ENCODE data around the gene SAMD9L. TPM values are rescaled to one million over a fixed set of nuclear protein-coding genes. Genes with fewer than 3 reads are reported as not detected.
A peak's percentile ranks its signal among the peaks of the same experiment; 100 is the strongest.

Gene SAMD9L
- total RNA-seq, 1 donor from 2014 or later: 3.7 TPM

DNA sequence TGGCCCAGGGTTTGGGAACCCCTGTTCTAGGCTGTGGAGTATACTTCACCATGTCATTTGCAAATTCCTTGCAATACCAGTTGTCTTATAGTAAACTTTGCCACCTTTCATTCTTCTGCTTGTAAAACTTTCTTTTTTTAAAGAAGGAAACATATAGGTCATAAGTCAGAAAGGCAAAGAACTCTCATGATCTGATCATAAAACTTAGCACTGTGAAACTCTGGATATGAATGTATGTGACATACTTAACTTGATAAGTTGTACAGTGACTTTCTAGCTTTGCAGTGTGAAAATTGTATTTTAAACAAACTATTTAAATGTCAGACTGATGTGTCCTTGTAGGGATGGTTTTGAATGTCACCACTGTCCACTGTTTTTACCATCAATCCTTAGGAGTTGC is 31.0 kb upstream of the SAMD9L start:
- H3K36me3 ChIP-seq: no peaks in the 10 kb centered on the region
- intact Hi-C loops (cut with micrococcal nuclease): no loop called here
- TF ChIP-seq, protein P1, sequence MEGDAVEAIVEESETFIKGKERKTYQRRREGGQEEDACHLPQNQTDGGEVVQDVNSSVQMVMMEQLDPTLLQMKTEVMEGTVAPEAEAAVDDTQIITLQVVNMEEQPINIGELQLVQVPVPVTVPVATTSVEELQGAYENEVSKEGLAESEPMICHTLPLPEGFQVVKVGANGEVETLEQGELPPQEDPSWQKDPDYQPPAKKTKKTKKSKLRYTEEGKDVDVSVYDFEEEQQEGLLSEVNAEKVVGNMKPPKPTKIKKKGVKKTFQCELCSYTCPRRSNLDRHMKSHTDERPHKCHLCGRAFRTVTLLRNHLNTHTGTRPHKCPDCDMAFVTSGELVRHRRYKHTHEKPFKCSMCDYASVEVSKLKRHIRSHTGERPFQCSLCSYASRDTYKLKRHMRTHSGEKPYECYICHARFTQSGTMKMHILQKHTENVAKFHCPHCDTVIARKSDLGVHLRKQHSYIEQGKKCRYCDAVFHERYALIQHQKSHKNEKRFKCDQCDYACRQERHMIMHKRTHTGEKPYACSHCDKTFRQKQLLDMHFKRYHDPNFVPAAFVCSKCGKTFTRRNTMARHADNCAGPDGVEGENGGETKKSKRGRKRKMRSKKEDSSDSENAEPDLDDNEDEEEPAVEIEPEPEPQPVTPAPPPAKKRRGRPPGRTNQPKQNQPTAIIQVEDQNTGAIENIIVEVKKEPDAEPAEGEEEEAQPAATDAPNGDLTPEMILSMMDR (IDR thresholded peaks at IDR 0.05; ENCODE audit: borderline replicate concordance): no peak

DNA sequence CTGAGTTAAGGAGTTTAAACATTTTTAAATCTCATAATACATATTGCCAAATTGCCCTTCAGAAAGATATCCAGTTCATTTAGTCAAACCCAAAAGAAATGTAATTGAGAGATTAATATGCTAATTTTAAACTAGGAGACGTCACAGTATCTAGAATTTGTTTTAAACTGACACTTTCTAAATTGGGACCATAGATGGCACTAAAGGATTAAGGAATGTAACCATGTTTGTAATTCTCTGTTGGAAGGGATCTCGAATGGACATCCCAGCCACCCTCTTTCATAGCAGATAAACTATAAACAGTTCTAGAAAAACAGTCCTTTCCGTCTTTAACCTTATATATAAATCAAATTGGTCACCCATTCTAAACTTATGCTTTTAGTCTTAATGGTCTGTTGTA is 30.0 kb upstream of the SAMD9L start:
- DNase-seq: no peak
- Histone ChIP-seq H3K27me3 (ENCODE audit: low read depth) (peaks cover 26% of the 10 kb centered on the region), H3K9me3 (replicated peaks) (no peaks in the 10 kb centered on the region), H3K36me3 (no peaks in the 10 kb centered on the region), H3K4me1 (no peaks in the 10 kb centered on the region), H3K27ac (replicated peaks) (no peak overlapping the region), H3K4me3 (no peak overlapping the region)
- intact Hi-C loops (cut with micrococcal nuclease): no loop called here
- TF ChIP-seq, protein P1 (IDR thresholded peaks at IDR 0.05; ENCODE audit: borderline replicate concordance): peak; percentile 14

More for the DNA sequence above, 31.0 kb upstream of the SAMD9L start:
- Histone ChIP-seq H3K27ac (replicated peaks) (no peak overlapping the region), H3K4me3 (no peak overlapping the region), H3K9me3 (replicated peaks) (no peaks in the 10 kb centered on the region), H3K4me1 (no peaks in the 10 kb centered on the region), H3K27me3 (ENCODE audit: low read depth) (peaks cover 16% of the 10 kb centered on the region)
- no peak for DNase-seq

DNA sequence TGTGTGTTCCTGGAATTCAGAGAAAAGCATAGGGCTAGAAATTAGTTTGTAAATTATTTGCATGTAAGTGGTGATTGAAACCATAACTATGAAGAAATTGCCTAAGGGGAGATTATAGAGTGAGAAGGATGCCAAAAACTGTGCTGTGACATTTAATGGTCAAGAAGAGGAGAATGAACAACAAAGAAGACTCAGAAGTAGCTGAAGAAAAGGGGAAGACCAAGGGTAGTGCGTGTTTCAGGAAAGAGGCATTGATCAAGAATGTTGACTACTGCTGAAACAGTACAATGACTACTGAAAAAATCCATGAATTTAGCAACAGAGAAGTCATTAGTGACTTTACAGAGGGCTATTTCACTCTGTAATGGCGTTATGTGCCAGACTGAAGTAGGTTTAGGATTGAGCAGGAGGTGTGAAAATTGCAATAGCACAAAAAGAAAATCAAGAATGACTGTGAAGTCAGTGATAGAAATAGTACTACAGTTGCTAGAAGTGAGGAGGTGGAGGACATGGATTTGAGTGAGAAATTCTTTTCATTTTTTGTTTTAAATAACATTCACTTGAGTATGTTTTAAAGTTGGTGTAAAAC is 28.9 kb upstream of the SAMD9L start:
- intact Hi-C loops (cut with micrococcal nuclease): no loop called here
- no peaks in the 10 kb centered on the region for H3K36me3 ChIP-seq
- no peak overlapping the region for H3K4me3 ChIP-seq
- peaks cover 5% of the 10 kb centered on the region for H3K9me3 ChIP-seq (replicated peaks)
- no peaks in the 10 kb centered on the region for H3K4me1 ChIP-seq
- TF ChIP-seq, protein P1 (IDR thresholded peaks at IDR 0.05; ENCODE audit: borderline replicate concordance): no peak
- H3K27ac ChIP-seq (replicated peaks): no peak overlapping the region
- DNase-seq: no peak
- peaks cover 26% of the 10 kb centered on the region for H3K27me3 ChIP-seq (ENCODE audit: low read depth)

DNA sequence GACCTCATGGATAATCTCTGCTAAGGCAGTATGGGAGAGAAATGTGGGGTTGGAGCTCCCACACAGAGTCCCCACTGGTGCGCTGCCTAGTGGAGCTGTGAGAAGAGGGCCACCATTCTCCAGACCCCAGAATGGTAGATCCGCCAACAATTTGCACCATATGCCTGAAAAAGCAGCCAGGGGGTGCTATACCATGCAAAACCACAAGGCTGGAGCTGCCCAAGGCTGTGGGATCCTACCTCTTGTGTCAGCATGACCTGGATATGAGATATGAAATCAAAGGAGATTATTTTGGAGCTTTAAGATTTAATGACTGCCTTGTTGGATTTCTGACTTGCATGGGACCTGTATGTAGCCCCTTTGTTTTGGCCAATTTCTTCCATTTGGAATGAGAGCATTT is 27.0 kb upstream of the SAMD9L start:
- H3K4me3 ChIP-seq: no peak overlapping the region
- peaks cover 24% of the 10 kb centered on the region for H3K9me3 ChIP-seq (replicated peaks)
- TF ChIP-seq, protein P1 (IDR thresholded peaks at IDR 0.05; ENCODE audit: borderline replicate concordance): no peak
- H3K27me3 ChIP-seq (ENCODE audit: low read depth): peaks cover 26% of the 10 kb centered on the region
- no peak overlapping the region for H3K27ac ChIP-seq (replicated peaks)
- intact Hi-C loops (cut with micrococcal nuclease): no loop called here
- no peaks in the 10 kb centered on the region for H3K4me1 ChIP-seq
- DNase-seq: no peak
- H3K36me3 ChIP-seq: no peaks in the 10 kb centered on the region

DNA sequence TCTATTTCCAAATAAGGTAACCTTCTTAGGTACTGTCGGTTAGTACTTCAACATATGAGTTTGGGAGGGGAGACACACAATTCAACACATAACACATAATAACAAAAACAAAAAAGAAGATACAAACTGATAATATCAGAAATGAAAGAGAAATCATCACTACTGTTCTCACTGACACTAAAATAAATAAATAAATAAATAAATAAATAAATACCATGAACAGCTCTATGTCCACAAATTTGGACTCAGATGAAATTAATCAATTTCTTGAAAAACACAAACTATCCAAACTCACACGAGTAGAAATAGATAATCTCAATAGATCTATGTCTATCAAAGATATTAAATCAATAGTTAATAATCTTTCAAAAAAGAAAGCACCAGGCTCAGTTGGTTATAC is 24.5 kb upstream of the SAMD9L start:
- Histone ChIP-seq H3K27me3 (ENCODE audit: low read depth) (peaks cover 26% of the 10 kb centered on the region), H3K4me3 (no peak overlapping the region), H3K27ac (replicated peaks) (no peak overlapping the region), H3K36me3 (no peaks in the 10 kb centered on the region), H3K9me3 (replicated peaks) (peaks cover 48% of the 10 kb centered on the region), H3K4me1 (no peaks in the 10 kb centered on the region)
- intact Hi-C loops (cut with micrococcal nuclease): no loop called here
- DNase-seq: no peak
- TF ChIP-seq, protein P1 (IDR thresholded peaks at IDR 0.05; ENCODE audit: borderline replicate concordance): no peak

All from left ventricle myocardium inferior (tissue), 1 donor.